ENCODE measurements around the gene KMT2D.

The KMT2D gene

DNA sequence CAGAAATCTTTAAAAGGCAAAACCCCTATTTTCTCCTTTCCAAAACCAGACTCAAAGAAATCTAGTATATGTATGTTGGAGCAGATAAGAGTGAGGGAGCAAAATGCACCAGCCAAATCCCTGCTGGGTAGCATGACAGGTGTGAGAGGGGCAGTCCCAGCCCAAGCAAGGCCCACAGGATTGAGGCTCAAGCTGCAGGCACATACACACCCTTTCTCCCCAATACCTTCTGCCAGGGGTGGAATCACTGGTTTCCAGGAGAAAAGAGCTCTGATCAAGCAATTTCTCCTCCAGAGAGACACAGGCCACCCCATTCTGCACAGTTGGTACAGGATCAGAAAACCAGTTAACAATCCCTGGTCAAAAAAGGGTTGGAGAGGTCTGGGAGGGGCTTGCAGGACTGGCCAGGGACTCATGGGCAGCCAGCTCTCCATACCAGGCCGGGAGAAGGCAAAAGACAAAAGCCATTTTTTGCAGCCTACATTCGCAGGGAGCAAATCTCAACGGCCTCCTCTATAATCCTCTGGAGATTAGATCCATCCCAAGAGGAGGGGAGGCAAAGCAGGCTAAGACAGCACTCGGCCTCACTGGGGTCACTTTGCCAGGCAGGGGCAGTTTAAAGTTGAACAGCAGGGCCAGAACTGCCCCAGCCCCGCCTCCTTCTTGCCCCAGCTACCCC lies 2.1 kb downstream of the KMT2D start:
- Histone ChIP-seq H3K4me3 (ENCODE audit: low read length) (peak overlapping the region; percentile 85), H3K27ac (ENCODE audit: low read length) (no peak overlapping the region), H3K9ac (ENCODE audit: low read length) (peak overlapping the region; percentile 98), H3K27me3 (ENCODE audit: control insufficient read depth, insufficient read depth, low read length) (no peaks in the 10 kb centered on the region), H3K4me1 (ENCODE audit: control insufficient read depth, low read depth, low read length) (peaks cover 34% of the 10 kb centered on the region), H3K36me3 (ENCODE audit: control insufficient read depth, low read depth, low read length) (peaks cover 17% of the 10 kb centered on the region), H3K9me3 (ENCODE audit: control insufficient read depth, low read depth, low read length) (no peaks in the 10 kb centered on the region)

DNA sequence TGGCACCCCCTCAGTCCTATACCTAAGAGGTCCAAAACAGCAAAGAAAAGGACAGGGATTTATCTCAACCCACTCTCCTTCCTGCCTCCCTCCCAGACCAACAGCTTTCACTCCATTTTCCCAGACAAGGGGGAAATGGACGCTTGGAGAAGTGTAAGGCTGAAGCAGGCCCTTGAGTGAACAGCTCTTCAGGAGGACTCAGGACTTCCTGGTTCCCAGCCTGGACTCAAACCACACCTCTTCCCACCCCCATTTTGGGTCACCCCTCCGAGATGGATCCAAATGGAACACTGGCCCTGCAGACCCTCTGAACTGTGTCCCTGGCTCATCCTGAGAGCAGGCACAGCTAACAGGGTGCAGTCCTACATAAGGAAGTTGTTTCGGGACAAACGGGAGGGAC lies 2.7 kb downstream of the KMT2D start:
- Histone ChIP-seq H3K9me3 (ENCODE audit: control insufficient read depth, low read depth, low read length) (no peaks in the 10 kb centered on the region), H3K9ac (ENCODE audit: low read length) (no peak overlapping the region), H3K4me3 (ENCODE audit: low read length) (peak overlapping the region; percentile 85), H3K27me3 (ENCODE audit: control insufficient read depth, insufficient read depth, low read length) (no peaks in the 10 kb centered on the region), H3K4me1 (ENCODE audit: control insufficient read depth, low read depth, low read length) (peaks cover 34% of the 10 kb centered on the region), H3K27ac (ENCODE audit: low read length) (no peak overlapping the region), H3K36me3 (ENCODE audit: control insufficient read depth, low read depth, low read length) (peaks cover 23% of the 10 kb centered on the region)

GRCh38 chr12:49055978-49056754 lies 4.4 kb downstream of the KMT2D start:
- peaks cover 31% of the 10 kb centered on the region for H3K4me1 ChIP-seq (ENCODE audit: control insufficient read depth, low read depth, low read length)
- H3K27me3 ChIP-seq (ENCODE audit: control insufficient read depth, insufficient read depth, low read length): no peaks in the 10 kb centered on the region
- H3K9ac ChIP-seq (ENCODE audit: low read length): no peak overlapping the region
- H3K9me3 ChIP-seq (ENCODE audit: control insufficient read depth, low read depth, low read length): no peaks in the 10 kb centered on the region
- no peak overlapping the region for H3K27ac ChIP-seq (ENCODE audit: low read length)
- peaks cover 40% of the 10 kb centered on the region for H3K36me3 ChIP-seq (ENCODE audit: control insufficient read depth, low read depth, low read length)
- H3K4me3 ChIP-seq (ENCODE audit: low read length): peak overlapping the region; percentile 85

DNA sequence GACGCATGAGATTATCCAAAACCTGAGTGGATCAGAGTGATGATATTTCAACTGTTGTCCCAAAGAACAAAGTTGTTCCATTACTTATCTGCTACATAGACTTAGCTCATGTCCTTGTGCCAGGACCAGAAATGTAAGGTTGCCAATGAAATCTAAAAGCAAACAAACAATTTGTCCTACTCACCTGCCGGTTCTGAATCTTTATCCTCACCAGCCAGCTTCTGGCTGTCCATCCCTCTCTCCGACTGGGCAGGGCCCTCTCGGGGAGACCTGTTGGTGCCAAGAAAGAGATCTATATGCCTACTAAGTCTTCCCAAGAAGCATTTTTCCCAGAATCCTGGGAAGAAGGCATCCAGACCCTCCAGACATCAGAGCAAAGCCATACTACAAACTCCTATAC lies 5.5 kb downstream of the KMT2D start:
- Histone ChIP-seq H3K4me3 (ENCODE audit: low read length) (no peak overlapping the region), H3K4me1 (ENCODE audit: control insufficient read depth, low read depth, low read length) (peaks cover 30% of the 10 kb centered on the region), H3K9ac (ENCODE audit: low read length) (no peak overlapping the region), H3K27me3 (ENCODE audit: control insufficient read depth, insufficient read depth, low read length) (no peaks in the 10 kb centered on the region), H3K27ac (ENCODE audit: low read length) (no peak overlapping the region), H3K36me3 (ENCODE audit: control insufficient read depth, low read depth, low read length) (peaks cover 51% of the 10 kb centered on the region), H3K9me3 (ENCODE audit: control insufficient read depth, low read depth, low read length) (no peaks in the 10 kb centered on the region)

DNA sequence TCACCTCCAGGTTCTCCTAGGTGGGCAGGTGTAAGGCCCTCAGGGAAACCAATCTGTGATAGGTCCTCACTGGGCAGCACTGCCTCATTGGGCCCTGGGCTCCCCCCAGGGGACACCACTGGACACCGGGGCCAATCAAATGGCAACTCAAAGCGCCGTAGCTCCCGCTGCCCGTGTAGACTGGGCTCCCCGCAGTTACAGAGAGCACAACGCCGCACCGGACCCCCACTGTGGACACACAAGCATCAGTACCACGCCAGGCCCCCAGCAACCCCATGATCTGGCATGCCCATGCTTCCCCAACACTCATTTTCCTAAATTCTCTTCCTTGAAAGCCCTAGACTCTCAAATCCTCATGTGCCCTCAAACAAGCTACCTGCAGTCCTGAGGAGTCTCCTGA lies 6.1 kb downstream of the KMT2D start:
- Histone ChIP-seq H3K36me3 (ENCODE audit: control insufficient read depth, low read depth, low read length) (peaks cover 56% of the 10 kb centered on the region), H3K9me3 (ENCODE audit: control insufficient read depth, low read depth, low read length) (no peaks in the 10 kb centered on the region), H3K27me3 (ENCODE audit: control insufficient read depth, insufficient read depth, low read length) (no peaks in the 10 kb centered on the region), H3K9ac (ENCODE audit: low read length) (no peak overlapping the region), H3K27ac (ENCODE audit: low read length) (no peak overlapping the region), H3K4me1 (ENCODE audit: control insufficient read depth, low read depth, low read length) (peaks cover 30% of the 10 kb centered on the region), H3K4me3 (ENCODE audit: low read length) (no peak overlapping the region)

GRCh38 chr12:49054096-49054495 lies 6.5 kb downstream of the KMT2D start:
- H3K4me3 ChIP-seq (ENCODE audit: low read length): no peak overlapping the region
- peaks cover 30% of the 10 kb centered on the region for H3K4me1 ChIP-seq (ENCODE audit: control insufficient read depth, low read depth, low read length)
- no peak overlapping the region for H3K9ac ChIP-seq (ENCODE audit: low read length)
- H3K27ac ChIP-seq (ENCODE audit: low read length): no peak overlapping the region
- H3K27me3 ChIP-seq (ENCODE audit: control insufficient read depth, insufficient read depth, low read length): no peaks in the 10 kb centered on the region
- H3K9me3 ChIP-seq (ENCODE audit: control insufficient read depth, low read depth, low read length): no peaks in the 10 kb centered on the region
- peaks cover 61% of the 10 kb centered on the region for H3K36me3 ChIP-seq (ENCODE audit: control insufficient read depth, low read depth, low read length)

GRCh38 chr12:49052451-49053208 lies 8.0 kb downstream of the KMT2D start:
- H3K9me3 ChIP-seq (ENCODE audit: control insufficient read depth, low read depth, low read length): no peaks in the 10 kb centered on the region
- no peak overlapping the region for H3K9ac ChIP-seq (ENCODE audit: low read length)
- no peak overlapping the region for H3K4me3 ChIP-seq (ENCODE audit: low read length)
- H3K27me3 ChIP-seq (ENCODE audit: control insufficient read depth, insufficient read depth, low read length): no peaks in the 10 kb centered on the region
- H3K4me1 ChIP-seq (ENCODE audit: control insufficient read depth, low read depth, low read length): peaks cover 21% of the 10 kb centered on the region
- H3K27ac ChIP-seq (ENCODE audit: low read length): no peak overlapping the region
- H3K36me3 ChIP-seq (ENCODE audit: control insufficient read depth, low read depth, low read length): peaks cover 75% of the 10 kb centered on the region

DNA sequence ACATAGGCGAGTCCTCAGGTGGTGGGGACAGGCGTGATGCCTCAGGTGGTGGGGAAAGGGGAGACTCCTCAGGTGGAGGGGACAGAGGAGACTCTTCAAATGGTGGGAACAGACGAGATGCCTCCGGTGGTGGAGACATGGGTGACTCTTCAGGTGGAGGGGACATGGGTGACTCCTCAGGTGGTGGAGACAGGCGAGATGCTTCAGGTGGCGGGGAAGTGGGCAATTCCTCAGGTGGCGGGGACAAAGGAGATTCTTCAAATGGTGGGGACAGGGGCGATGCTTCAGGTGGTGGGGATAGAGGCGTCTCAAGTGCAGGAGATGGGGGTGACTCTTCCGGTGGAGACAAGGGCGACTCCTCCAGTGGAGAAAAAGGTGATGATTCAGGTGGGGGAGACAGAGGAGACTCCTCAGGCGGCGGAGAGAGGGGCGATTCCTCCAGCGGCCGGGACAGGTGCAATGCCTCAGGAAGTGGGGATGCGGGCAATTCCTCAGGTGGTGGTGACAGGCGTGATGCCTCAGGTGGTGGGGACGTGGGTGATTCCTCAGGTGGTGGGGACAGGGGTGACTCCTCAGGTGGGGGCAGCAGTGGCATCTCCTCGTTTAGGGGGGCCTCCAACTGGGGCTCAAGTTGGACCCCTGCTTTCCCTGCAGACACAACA lies 8.7 kb downstream of the KMT2D start:
- Histone ChIP-seq H3K27ac (ENCODE audit: low read length) (no peak overlapping the region), H3K4me3 (ENCODE audit: low read length) (no peak overlapping the region), H3K9ac (ENCODE audit: low read length) (no peak overlapping the region), H3K4me1 (ENCODE audit: control insufficient read depth, low read depth, low read length) (peaks cover 14% of the 10 kb centered on the region), H3K9me3 (ENCODE audit: control insufficient read depth, low read depth, low read length) (no peaks in the 10 kb centered on the region), H3K36me3 (ENCODE audit: control insufficient read depth, low read depth, low read length) (peaks cover 80% of the 10 kb centered on the region), H3K27me3 (ENCODE audit: control insufficient read depth, insufficient read depth, low read length) (no peaks in the 10 kb centered on the region)

DNA sequence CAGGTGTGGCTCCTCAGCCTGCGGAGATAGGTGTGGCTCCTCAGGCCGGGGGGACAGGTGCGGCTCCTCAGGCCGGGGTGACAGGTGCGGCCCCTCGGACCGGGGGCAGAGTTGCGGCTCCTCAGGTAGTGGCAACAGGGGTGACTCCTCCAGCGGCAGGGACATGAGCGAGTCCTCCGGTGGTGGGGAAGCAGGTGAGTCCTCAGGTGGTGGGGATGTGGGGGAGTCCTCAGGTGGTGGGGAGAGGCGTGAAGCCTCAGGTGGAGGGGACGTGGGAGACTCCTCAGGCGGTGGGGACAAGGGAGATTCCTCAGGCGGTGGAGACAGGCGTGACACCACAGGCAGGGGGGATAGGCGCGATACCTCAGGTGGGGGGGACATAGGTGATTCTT lies 9.2 kb downstream of the KMT2D start:
- H3K36me3 ChIP-seq (ENCODE audit: control insufficient read depth, low read depth, low read length): peaks cover 85% of the 10 kb centered on the region
- H3K27me3 ChIP-seq (ENCODE audit: control insufficient read depth, insufficient read depth, low read length): no peaks in the 10 kb centered on the region

DNA sequence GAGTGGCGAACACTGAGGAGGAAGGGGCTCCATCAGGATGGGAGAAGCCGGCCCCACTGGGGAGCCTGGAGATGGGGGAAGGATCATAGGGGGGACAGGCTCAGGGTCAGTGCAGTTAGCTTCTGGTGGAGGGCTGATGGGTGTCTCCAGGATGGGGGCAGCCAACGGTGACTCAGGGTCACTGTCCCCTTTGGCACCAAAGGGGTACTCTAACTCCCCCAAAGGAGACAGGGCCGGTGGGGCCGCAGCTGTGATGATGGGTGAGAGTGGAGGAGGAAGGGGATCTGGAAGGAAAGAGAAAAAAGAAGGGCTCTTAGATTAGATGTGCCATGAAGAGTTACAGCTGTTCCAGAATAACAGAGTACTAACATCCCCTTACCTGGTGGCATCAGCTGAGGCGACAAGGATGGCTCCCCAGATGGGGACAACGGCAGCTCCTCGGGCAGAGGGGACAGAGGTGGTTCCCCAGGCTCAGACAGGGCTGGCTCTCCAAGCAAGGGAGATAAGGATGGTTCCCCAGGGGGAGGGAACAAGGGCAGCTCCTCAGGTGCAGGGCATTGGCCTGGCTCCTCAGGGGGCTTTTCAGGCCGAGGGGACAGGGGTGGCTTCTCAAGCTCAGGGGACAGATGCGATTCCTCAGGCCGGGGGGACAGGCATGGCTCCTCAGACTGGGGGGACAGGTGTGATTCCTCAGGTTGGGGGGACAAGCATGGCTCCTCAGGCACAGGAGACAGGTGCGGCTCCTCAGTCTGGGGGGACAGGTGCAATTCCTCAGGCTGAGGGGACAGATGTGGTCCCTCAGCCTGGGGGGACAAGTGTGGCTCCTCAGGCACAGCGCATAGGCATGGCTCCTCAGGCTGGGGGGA lies 9.9 kb downstream of the KMT2D start:
- Histone ChIP-seq H3K4me1 (ENCODE audit: control insufficient read depth, low read depth, low read length) (peaks cover 2% of the 10 kb centered on the region), H3K27ac (ENCODE audit: low read length) (no peak overlapping the region), H3K9me3 (ENCODE audit: control insufficient read depth, low read depth, low read length) (no peaks in the 10 kb centered on the region), H3K27me3 (ENCODE audit: control insufficient read depth, insufficient read depth, low read length) (no peaks in the 10 kb centered on the region), H3K9ac (ENCODE audit: low read length) (no peak overlapping the region), H3K4me3 (ENCODE audit: low read length) (no peak overlapping the region), H3K36me3 (ENCODE audit: control insufficient read depth, low read depth, low read length) (peaks cover 91% of the 10 kb centered on the region)

More for the DNA sequence above, 9.2 kb downstream of the KMT2D start:
- Histone ChIP-seq H3K4me1 (ENCODE audit: control insufficient read depth, low read depth, low read length) (peaks cover 8% of the 10 kb centered on the region), H3K9me3 (ENCODE audit: control insufficient read depth, low read depth, low read length) (no peaks in the 10 kb centered on the region), H3K4me3 (ENCODE audit: low read length) (no peak overlapping the region), H3K27ac (ENCODE audit: low read length) (no peak overlapping the region), H3K9ac (ENCODE audit: low read length) (no peak overlapping the region)

Measured in iPS-18a (cell line).